Activated CD8-positive, alpha-beta memory T cell treated with anti-CD3 and anti-CD28 coated beads for 1 hour (primary cell): ENCODE measurements around the gene CREB5.

Experiments used
- DNase-seq, 2 donors: peaks; one replicate each; pipeline ENCODE4 v3.0.0-alpha.2; 2020; ENCODE audit warnings: low read depth in 1 of 2; ENCODE audit errors: extremely low read depth in 1 of 2

CREB5 gene

DNA sequence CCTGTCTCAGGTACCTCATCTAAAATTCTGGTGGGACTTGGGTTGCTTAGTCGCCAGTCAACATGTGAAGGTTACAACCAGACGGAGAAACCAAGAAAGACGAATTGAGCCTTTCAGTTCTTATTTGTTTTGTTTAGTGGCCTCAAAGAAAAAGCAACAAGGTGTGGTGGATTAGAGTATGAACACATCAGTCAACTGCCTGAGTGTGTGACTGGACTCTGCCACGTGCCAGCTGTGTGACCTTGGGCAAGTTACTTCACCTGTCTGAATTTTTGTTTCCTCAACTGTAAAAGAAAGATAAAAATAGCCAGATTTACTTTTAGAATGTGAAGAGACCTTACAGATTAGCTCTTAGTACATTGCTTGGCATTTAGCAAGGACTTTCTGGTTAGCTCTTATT lies 259.2 kb downstream of the CREB5 start:
- no peak for DNase-seq

DNA sequence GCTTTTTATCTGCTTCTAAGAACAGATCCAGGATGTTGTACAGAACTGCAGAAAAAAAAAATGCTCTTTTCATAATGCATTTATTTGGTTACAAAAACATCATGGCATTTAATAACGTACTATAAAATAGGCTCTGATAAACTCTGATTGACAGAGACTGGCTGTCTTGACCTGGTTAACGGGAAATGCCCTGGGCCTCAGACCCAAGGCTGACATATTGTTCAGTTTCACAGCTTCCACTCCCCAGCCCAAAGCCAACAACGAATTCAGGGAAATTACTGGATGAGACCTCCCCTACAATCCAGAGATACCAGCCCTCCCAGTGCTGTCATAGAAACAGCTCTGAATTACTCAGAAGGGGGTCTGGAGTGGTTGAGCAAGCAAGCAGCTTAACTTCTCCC lies 260.1 kb downstream of the CREB5 start:
- DNase-seq: no peak

GRCh38 chr7:28674359-28674782 lies 262.1 kb downstream of the CREB5 start:
- DNase-seq: no peak

- DNase-seq: no peak
These were observed 263.1 kb downstream of the CREB5 start for GRCh38 chr7:28675429-28675828.

GRCh38 chr7:28677668-28678067 lies 265.4 kb downstream of the CREB5 start:
- no peak for DNase-seq

GRCh38 chr7:28678431-28678965 lies 266.2 kb downstream of the CREB5 start:
- DNase-seq: no peak

DNA sequence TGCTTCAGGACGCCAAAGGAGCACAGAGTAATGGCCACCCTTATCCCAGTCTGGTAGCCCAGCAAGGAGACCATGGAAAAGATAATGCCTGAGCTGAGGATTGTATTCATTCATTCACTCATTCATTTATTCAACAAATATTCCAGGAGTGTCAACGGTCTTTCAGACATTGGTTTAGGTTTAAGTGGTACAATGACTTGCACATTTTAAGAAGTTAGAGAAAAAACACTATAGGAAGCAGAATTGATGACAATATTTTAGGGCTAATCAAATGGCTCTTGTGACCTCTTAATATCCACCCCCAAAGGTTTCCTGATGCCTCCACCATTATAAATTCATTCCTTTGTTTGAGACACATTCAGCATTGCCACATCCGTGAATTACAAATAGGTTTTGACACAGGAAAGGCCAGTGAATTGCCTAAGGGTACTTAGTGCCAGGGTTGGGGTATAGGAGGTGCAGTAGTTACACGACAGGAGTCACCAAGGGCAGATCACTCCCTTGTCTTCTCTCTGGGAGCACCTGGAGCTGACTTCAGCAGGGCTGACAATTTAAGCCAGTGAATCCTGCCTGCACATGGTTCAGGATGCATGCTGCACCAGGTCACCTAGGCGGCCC lies 269.5 kb downstream of the CREB5 start:
- no peak for DNase-seq

- DNase-seq: no peak
These were observed 270.5 kb downstream of the CREB5 start for GRCh38 chr7:28682801-28683200.

- no peak for DNase-seq
These were observed 272.4 kb downstream of the CREB5 start for GRCh38 chr7:28684650-28685241.

- no peak for DNase-seq
These were observed 272.9 kb downstream of the CREB5 start for GRCh38 chr7:28685242-28685643.

DNA sequence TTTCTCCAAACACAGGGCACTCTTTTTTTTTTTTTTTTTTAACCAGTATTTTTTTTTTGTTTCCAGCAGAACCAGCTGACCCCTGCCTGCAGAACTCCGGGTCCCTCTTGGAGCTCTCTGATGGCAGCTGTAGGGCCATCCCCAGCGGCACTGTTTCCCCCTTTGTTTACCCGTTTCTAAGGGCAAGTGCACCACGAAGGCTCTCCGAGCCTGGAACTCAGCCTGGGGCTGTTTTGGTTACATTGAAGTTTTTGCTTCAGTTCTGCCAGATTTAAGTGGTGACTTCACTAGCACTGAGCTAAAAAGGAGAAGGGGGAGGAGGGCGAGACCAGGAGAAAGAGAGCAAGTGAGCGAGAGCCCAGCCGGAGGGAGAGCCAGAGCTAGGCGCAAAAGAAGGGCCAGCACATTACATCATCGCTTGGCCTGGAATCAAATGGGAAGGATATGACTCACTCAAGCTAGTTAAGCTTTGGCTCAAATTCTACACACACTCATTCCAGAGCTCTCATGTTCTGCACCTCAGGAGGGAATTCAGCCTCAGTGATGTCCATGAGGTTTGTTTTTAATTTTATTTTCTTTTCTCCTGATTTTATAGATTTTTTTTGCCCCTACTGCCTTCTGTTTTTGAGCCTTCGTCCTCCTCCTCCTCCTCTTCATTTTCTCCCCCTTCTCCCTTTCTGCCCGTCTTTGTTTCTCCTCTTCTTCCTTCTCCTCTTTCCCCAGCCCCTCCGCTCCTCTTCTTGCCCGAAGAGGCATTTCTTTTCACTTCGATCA lies 273.5 kb downstream of the CREB5 start:
- DNase-seq: no peak

GRCh38 chr7:28686418-28686800 lies 274.1 kb downstream of the CREB5 start:
- no peak for DNase-seq

GRCh38 chr7:28687537-28687936 lies 275.2 kb downstream of the CREB5 start:
- no peak for DNase-seq

- no peak for DNase-seq
These were observed 275.9 kb downstream of the CREB5 start for GRCh38 chr7:28688174-28688573.

- no peak for DNase-seq
These were observed 276.3 kb downstream of the CREB5 start for GRCh38 chr7:28688651-28689050.

GRCh38 chr7:28695300-28696295 lies 283.3 kb downstream of the CREB5 start:
- DNase-seq: no peak

- DNase-seq: no peak
These were observed 285.7 kb downstream of the CREB5 start for GRCh38 chr7:28697913-28698563.

GRCh38 chr7:28698840-28699239 lies 286.5 kb downstream of the CREB5 start:
- no peak for DNase-seq

- no peak for DNase-seq
These were observed 287.8 kb downstream of the CREB5 start for GRCh38 chr7:28700096-28700495.

GRCh38 chr7:28700790-28701203 lies 288.5 kb downstream of the CREB5 start:
- no peak for DNase-seq
